AG09319 (cell line): ENCODE results near the gene NSD1.
"Not testable (repeated sequence)": the region's sequence is repeated elsewhere in the genome, so short reads cannot be mapped to it uniquely, and the experiment has no call there.

ENCODE experiments used
- DNase-seq: peaks from one replicate; pipeline ENCODE4 v3.0.0-alpha.2; 2010; ENCODE audit warnings: low read depth; ENCODE audit errors: extremely low read depth
- CTCF ChIP-seq: IDR thresholded peaks from 2 replicates; pipeline ENCODE4 v1.5.1; 2011; ENCODE audit warnings: low read depth, mild to moderate bottlenecking, inconsistent platforms, low read length, moderate library complexity

Gene NSD1

DNA sequence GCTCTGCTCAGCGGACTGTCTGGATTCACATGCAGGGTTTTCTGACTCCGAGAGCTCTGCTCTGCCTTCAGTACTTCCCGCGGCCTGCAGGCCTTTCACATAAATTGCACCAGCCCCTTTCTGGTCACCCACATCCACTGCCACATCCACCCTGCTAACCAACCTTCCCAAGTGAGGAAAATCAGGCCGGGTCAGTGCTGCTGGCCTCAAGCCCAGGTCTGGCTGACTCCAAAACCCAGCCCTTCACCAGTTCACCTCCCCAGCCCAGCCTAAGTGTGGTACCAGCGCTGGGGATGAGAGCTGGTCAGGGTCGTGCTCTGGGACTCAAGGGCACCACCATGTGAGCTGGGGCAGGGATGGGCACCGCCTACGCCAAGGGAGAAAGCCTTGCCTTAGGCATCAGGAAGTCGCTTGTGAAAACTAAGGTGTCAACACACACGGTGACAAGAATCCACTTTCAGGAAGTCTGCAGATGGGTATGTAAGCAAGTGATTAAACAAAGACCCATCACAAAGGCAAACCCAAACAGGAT is 205.6 kb downstream of the NSD1 start:
- TF ChIP-seq CTCF = no peak
- DNase-seq = no peak

GRCh38 chr5:177343000-177343399 is 209.4 kb downstream of the NSD1 start:
- DNase-seq = not testable (repeated sequence)

DNA sequence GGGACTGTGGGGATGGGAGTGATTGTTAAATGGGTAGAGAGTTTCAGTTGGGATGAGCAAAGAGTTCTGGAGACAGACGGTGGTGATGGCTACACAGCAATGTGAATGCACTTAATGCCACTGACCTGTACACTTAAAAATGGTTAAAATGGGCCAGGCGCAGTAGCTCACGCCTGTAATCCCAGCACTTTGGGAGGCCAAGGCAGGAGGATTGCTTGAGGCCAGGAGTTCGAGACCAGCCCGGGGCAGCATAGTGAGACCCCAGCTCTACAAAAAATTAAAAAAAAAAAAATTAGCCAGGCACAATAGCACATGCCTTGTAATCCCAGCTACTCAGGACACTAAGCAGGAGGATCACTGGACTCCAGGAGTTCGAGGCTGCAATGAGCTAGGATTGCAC is 210.2 kb downstream of the NSD1 start:
- DNase-seq = no peak
- TF ChIP-seq CTCF = no peak

DNA sequence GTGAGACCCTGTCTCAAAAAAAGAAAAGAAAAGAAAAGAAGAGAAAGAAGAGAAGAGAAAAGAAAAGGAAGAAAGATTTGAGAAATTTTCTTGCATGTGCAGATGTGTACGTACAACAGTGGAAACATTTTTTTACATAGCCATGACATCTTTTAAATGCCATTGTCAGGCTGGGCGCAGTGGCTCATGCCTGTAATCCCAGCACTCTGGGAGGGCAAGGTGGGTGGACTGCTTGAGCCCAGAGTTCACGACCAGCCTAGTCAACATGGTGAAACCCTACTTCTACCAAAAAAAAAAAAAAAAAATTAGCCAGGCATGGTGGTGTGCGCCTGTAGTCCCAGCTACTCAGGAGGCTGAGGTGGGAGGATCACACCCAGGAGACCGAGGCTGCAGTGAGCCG is 211.3 kb downstream of the NSD1 start:
- TF ChIP-seq CTCF = no peak
- DNase-seq = no peak

DNA sequence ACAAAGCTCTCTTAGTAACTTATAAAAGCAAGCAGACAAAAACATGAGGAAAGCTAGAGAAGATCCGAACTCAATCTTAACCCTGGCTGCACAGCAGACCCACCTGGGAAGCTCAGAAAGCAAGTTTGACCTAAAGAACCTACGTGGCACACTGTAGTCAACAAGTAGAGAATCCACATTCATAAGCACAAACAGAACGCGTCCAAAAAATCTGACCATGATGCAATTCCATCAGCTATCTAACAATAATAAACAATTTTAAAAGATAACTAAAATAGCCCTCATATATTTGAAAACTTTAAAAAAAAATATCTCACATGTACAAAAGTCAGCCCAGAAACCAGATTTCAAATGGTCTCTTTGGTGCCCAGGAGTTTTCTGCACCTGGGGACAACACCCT is 213.2 kb downstream of the NSD1 start:
- TF ChIP-seq CTCF = no peak
- DNase-seq = no peak

GRCh38 chr5:177347699-177348098 is 214.1 kb downstream of the NSD1 start:
- TF ChIP-seq CTCF = no peak
- no peak for DNase-seq

- no peak for DNase-seq
- TF ChIP-seq CTCF = no peak
These were observed 215.7 kb downstream of the NSD1 start for GRCh38 chr5:177349362-177349647.

DNA sequence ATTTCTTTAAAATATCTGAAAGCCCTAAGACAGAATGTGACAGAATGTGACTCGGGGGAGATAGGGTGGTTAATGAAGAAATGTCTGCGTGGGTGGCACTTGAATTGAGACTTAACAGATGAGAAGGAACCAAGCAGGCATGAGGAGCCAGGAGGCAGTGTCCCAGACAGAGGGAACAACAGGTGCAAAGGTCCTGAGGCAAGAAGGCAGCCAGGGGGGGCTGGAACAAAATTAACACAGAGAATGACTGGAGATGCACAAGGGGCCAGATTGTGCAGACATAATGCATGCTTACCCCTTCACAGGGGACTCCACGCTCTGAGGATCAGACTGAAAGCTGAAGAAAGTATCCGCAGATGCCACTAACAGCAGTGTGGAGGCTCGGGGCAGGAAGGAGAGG is 216.2 kb downstream of the NSD1 start:
- no peak for TF ChIP-seq CTCF
- DNase-seq = no peak
